ENCODE measurements around the gene GLYATL1B.
"Not testable (repeated sequence)": the region's sequence is repeated elsewhere in the genome, so short reads cannot be mapped to it uniquely, and the experiment has no call there.

The GLYATL1B gene

GRCh38 chr11:59095972-59096575 lies 10.0 kb downstream of the GLYATL1B start:
- DNase-seq: not testable (repeated sequence)

DNA sequence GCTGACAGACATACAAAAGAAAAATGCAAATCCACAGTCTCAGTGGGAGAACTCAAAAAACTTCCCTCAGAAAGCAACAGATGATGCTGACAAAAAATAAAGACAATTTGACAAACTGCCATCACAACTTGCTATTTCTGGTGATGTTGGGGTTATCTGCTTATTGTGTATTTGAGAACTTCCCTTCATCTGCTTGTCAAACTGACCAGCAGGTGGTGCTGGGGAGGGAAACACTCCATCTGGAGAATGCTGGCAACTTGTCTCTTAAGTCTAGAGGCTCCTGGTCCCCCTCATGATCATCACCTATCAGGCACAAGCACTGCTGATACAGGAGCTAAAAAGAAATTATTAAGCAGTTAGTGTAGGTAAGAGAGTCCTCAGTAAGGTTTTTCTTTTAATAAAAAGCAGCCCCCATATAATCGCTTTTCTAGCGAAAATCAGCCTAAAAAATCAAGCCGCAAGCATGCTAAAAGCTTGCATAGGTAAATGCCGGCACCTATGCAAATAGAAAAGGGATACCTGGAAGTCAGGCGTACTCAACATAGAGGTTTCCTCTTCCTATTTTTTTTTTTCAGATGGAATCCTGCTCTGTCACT lies 11.1 kb downstream of the GLYATL1B start:
- peak; percentile 7 for DNase-seq

GRCh38 chr11:59097938-59098337 lies 11.8 kb downstream of the GLYATL1B start:
- DNase-seq: peak; percentile 88

DNA sequence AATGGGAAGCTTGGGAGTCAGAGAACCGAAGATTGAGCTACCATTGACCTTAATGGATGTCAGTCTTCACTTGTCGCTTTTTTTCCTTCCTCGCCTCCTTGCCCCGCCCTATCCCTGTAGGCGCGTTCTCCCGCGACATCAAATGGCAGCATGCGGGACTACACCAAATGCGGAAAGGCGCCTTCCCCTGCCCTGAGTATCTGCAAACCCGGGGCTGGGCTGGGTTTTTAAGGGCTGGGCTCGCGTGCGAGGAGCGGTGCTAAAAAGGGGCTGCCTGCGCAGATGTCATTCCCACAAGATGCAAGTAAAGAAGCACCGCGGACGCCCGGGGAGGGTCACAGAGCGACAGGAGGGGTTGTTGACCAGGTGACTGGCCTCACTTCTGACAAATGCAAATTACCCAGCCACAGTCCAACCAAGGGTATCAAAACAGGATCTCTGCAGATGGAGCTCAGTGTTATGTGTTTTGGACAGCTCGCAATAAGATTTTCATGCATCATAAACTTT lies 16.2 kb downstream of the GLYATL1B start:
- DNase-seq: peak; percentile 62

DNA sequence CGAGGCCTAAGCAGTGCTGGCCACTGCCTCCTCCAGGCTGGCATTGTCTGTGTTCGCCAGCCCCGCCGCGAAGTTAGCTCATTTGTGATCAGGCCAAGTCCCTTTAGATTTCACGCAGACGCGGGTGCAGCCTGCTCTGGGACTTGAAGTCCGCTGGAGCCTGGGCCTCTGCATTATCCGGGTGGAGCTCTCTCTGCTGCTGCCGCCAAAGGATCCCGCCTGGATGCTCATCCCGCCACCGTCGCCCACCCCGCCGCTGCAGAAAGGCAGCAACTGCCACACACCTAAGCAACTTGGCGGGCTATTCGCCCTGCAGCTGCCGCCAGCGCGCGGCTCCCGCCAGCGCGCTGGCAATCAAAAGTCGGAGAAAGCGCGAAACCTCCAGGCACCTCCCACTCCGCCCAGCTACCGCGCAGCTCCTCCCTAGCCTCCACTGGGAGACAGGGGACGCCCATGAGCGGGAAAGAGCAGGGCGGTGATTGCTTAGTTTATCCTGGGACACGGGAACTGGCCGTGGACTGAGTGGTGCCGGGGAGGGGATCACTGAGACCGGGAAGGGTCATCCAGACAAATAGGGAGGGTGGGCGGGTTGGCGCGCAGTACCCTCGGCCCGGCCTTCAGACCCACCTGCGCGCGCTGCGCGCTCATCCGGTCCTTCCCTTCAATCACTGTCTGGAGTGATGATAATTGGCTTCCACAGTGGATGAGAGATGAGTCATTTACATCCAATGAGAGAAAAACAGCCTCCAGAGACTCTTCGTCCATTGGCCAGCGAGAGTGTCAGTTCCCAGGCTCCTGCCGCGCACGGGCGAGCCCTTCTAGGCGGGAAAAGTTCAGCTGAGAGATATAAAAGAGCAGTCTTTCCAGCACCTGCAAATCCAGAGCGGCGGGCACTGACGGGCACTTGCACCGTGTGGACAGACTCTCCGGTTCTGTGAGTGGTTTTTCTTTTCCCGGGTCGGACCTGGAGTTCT lies 20.5 kb downstream of the GLYATL1B start, which contains the start of gene FAM111B:
TSS of gene FAM111B (plus strand) at position 875 of the 974 bp plus-strand sequence. CDS start 2,389 bp downstream, outside the sequence.
- peak; percentile 98 for DNase-seq

DNA sequence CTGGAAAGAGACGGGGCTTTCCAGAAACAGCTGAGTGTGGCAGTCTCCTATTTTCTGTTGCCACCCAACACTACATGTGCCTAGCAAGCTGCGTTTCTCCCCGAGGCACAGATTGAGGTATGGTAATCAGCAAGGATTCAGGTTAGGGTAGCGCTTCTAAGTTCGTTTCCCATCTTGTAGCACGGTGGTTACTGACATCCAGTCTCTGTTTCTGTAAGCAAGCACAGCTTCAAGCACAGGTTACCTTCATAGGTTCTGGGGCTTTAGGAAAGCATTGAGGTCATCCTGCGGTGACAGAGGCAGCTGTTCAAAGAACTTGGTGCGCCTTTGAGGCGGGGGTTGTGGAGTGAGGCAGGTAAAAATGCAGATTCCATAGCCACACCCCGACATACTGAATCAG lies 21.6 kb downstream of the GLYATL1B start:
- DNase-seq: not testable (repeated sequence)

- DNase-seq: no peak
These were observed 26.4 kb downstream of the GLYATL1B start for GRCh38 chr11:59112494-59112893.

DNA sequence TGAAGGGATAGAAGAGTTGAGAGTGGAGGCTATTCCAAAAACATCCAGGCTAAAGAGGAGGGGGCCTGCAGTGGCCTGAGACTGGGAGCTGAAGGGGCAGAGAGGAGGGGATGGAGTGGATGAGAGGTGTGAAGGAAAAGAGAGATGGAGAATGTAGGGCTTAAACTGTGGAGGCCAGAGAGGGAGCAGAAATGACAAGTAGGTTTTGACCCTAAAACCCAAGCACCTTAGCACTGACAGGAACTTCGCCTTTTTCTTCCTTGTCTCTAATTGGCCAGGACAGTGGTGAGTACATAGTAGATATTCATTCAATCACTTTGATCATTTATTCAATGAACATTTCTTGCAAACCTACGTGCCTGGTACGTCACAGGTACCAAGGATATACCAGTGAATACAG lies 28.2 kb downstream of the GLYATL1B start:
- DNase-seq: no peak

DNA sequence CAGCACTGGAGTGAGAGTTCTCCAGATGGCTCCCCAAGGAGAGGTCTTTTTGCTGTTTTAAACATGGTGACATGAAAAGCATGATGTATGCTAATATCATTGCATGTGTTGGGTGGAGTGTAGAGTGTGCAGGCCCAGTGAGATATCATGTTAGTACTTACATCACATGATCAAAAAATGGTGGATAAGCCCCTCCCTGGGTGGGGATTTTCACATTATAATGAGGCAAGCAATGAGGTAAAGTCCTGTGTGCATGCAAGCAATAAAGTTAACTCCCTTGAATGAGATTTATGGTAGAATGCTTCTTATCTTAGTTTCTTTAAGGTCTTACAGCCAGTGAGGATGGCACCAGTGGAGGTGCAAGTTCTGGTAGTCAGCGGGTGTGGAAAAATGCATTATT lies 29.4 kb downstream of the GLYATL1B start:
- DNase-seq: no peak

DNA sequence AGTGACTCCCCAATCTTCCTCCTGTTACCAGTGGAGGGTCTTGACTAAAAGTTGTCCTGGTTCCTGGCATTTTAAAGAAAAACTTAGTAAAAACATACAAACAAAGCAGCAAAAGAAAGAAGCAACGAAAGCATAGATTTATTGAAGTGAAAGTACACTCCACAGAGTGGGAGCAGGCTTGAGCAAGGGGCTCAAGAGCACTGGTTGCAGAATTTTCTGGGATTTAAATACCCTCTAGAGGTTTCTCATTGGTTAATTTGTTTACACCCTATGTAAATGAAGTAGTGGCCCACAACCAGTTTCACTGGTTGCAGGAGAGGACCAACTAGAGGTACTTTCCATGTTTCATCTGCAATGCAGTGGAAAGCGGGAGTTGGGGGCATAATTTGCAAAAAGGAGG lies 31.7 kb downstream of the GLYATL1B start:
- no peak for DNase-seq

- DNase-seq: no peak
These were observed 33.7 kb downstream of the GLYATL1B start for GRCh38 chr11:59119826-59120225.

DNA sequence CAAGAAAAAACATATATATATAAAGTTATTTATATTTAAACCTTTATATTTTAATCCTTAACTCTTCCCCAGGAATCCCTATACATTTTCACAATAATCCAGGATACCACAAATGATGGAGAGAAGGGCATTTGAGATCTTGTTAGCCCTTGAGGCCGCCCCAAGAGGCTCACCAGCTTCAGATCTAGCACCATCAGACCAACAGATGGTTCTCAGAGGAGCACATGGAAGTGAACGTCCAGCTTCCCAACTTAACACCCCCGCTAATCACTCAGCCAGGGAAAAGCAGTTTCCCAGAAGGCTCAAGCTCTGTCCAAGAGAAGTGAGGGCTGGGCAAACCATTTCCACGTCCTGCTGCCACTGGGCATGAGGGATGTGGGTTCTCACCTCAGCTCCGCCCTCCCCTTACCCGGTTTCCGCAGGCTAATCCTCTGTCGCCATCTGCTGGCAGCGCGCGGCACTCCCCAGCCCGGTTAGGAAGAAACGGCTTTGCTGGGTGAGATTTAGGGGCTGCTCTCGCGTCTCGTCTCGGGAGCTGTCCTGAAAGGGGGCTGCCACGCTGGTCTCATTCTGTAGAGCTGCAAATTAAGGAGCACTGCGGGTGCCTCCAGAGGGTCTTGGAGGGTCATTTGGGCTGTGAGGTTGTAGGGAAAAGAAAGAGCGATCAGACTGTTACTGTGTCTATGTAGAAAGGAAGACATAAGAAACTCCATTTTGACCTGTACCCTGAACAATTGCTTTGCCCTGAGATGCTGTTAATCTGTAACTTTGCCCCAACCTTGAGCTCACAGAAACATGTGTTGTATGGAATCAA lies 49.7 kb downstream of the GLYATL1B start:
- DNase-seq: no peak

GRCh38 chr11:59136551-59136950 lies 50.4 kb downstream of the GLYATL1B start:
- DNase-seq: not testable (repeated sequence)

GRCh38 chr11:59137190-59137589 lies 51.1 kb downstream of the GLYATL1B start:
- DNase-seq: no peak

DNA sequence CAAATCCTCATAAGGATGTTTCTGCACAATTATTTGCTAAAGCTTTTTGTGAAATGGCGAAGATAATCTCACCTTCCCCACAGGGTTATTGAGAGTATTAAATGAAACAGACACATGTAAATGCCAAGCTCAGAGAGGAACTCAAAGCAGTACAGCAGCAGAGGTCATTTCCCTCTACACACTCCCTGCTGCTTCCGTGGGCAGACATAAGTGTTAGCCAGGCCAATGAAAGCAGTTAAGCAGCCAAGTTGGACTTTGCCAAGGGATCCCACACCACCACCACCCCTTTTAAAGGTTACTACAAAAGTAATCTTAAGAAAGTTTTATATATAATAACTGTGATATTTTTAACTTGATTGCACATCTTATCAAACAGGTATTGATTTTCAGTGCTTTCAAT lies 52.5 kb downstream of the GLYATL1B start:
- no peak for DNase-seq

DNA sequence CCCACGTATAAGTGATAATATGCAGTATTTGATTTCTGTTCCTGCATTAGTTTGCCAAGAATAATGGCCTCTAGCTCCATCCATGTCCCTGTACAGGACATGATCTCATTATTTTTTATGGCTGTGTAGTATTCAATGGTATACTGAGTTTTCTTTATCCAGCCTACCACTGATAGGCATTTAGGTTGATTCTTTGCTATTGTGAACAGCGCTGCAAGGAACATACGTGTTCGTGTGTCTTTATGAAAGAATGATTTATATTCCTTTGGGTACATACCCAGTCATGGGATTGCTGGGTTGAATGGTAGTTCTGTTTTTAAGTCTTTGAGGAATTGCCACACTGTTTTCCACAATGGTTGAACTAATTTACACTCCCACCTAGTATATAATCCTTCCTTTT lies 55.1 kb downstream of the GLYATL1B start:
- DNase-seq: no peak

DNA sequence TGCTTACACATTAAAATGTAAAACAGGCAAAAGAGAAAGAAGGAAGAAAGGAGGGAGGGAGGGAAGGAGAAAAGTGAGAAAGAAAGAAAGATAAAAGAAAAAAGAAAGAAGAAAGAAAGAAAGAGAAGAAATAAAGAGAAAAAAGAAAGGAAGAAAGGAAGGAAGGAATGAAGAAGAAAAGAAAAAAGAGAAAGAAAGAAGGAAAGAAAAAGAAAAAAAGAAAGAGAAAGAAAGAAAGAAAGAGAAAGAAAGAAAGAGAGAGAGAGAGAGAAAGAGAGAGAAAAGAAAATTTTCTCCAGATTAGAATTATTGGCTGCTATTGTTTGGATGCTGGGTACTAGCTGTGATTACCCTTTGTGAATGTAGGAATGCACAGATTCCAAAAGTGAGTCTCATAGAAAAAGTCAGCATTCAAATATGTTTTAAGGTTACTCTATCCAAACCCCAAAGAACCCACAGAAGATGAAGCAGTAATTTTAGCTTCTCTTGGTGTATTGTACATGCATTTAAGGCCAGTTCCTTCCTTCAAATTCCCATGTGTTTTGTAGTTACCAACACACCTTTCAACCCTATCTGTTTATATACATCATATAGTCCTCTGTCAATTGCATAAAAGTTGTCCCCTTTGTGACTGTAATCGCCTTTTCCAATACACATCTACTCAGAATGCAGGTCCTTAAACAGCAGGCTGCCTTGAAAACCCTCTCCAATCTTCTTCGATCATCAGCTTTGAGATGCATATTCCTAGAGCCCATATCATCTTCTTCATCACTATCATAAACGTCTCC lies 55.8 kb downstream of the GLYATL1B start:
- peak; percentile 58 for DNase-seq

GRCh38 chr11:59142530-59143507 lies 56.7 kb downstream of the GLYATL1B start, which contains the start of gene FAM111A:
Gene FAM111A (plus strand): TSS chr11:59142856. CDS start chr11:59148873, 6,017 bp downstream.
- peak; percentile 92 for DNase-seq

DNA sequence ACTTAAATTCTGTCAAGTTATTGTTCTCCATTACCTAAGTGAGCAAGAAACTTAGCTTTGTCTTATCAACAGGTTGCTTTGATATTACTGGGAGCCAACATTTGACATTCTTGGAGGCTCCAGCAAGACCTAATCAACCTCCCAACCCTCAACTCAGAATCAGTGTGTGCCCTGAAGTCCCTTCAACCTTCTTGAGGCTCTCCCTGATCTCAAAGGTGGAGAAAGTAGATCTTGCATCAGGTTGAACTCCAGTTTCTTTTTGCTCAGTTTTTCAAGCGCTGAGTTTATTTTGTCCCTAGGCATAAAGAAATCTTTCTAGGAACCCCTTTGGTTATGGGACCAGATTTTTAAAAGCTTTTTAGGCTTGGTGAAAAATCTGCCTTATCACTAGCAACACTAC lies 58.0 kb downstream of the GLYATL1B start:
- no peak for DNase-seq
